ENCODE data around the gene UBXN4. TPM values are rescaled to one million over a fixed set of nuclear protein-coding genes. Genes with fewer than 3 reads are reported as not detected.

UBXN4 gene
- total RNA-seq, 1 experiment from 2014 or later, result 83.7 TPM

GRCh38 chr2:135775420-135775819 is 33.8 kb downstream of the UBXN4 start:
- ATAC-seq (no peak), DNase-seq (ENCODE audit: low read depth, low spot score) (no peak)
- peaks cover 52% of the 10 kb centered on the region for H3K36me3 ChIP-seq (ENCODE audit: control insufficient read depth, insufficient read depth, low read length)
- H3K4me1 ChIP-seq (ENCODE audit: control insufficient read depth, insufficient read depth, low read length), result no peaks in the 10 kb centered on the region
- no TSS peak for BruUV-seq (replicated peaks)
- in situ Hi-C loops (cut with HindIII; ENCODE audit: low pct_unique_long_range_greater_than_20kb, low sequenced_read_pairs), result no loop called here
- no peaks in the 10 kb centered on the region for H3K27me3 ChIP-seq (ENCODE audit: control insufficient read depth, insufficient read depth, low read length)
- no peak overlapping the region for H3K27ac ChIP-seq (ENCODE audit: low read length)
- intact Hi-C loops (cut with micrococcal nuclease; ENCODE audit: unreplicated experiment), result no loop called here
- no peak for TF ChIP-seq SIN3A (IDR thresholded peaks at IDR 0.05; ENCODE audit: borderline replicate concordance, insufficient read depth, low read depth, low read length)
- TF ChIP-seq POLR2AphosphoS5 (IDR thresholded peaks at IDR 0.05; ENCODE audit: low read depth, low read length), result no peak
- no peak for TF ChIP-seq TCF7L2 (IDR thresholded peaks at IDR 0.05; ENCODE audit: low read depth, low read length)
- TF ChIP-seq CTCF (IDR thresholded peaks at IDR 0.05), result no peak
- no peak for TF ChIP-seq REST (IDR thresholded peaks at IDR 0.05; ENCODE audit: insufficient read depth in 1 of 2, low read depth in 2 of 2, low read length in 1 of 2)
- ChIA-PET CTCF (no interaction called here), POLR2A (no interaction called here)
- no peaks in the 10 kb centered on the region for H3K9me3 ChIP-seq (ENCODE audit: control insufficient read depth, insufficient read depth, low read depth, low read length)
- no peak overlapping the region for H3K4me3 ChIP-seq (ENCODE audit: low read depth in 2 of 2, low read length in 2 of 2)

GRCh38 chr2:135776367-135776766 is 34.7 kb downstream of the UBXN4 start:
- DNase-seq (ENCODE audit: low read depth, low spot score), result no peak

More at GRCh38 chr2:135776367-135776766, 34.7 kb downstream of the UBXN4 start:
- H3K27me3 ChIP-seq (ENCODE audit: control insufficient read depth, insufficient read depth, low read length), result no peaks in the 10 kb centered on the region
- in situ Hi-C loops (cut with HindIII; ENCODE audit: low pct_unique_long_range_greater_than_20kb, low sequenced_read_pairs) (no loop called here), intact Hi-C loops (cut with micrococcal nuclease; ENCODE audit: unreplicated experiment) (no loop called here)
- no peaks in the 10 kb centered on the region for H3K9me3 ChIP-seq (ENCODE audit: control insufficient read depth, insufficient read depth, low read depth, low read length)
- no peaks in the 10 kb centered on the region for H3K4me1 ChIP-seq (ENCODE audit: control insufficient read depth, insufficient read depth, low read length)
- ChIA-PET CTCF (no interaction called here), POLR2A (no interaction called here)
- H3K4me3 ChIP-seq (ENCODE audit: low read depth in 2 of 2, low read length in 2 of 2), result no peak overlapping the region
- no peak overlapping the region for H3K27ac ChIP-seq (ENCODE audit: low read length)
- BruUV-seq (replicated peaks), result no TSS peak
- no peak for TF ChIP-seq TCF7L2 (IDR thresholded peaks at IDR 0.05; ENCODE audit: low read depth, low read length)
- TF ChIP-seq POLR2AphosphoS5 (IDR thresholded peaks at IDR 0.05; ENCODE audit: low read depth, low read length), result no peak
- no peak for TF ChIP-seq REST (IDR thresholded peaks at IDR 0.05; ENCODE audit: insufficient read depth in 1 of 2, low read depth in 2 of 2, low read length in 1 of 2)
- TF ChIP-seq SIN3A (IDR thresholded peaks at IDR 0.05; ENCODE audit: borderline replicate concordance, insufficient read depth, low read depth, low read length), result no peak
- no peak for TF ChIP-seq CTCF (IDR thresholded peaks at IDR 0.05)
- no peak for ATAC-seq
- H3K36me3 ChIP-seq (ENCODE audit: control insufficient read depth, insufficient read depth, low read length), result peaks cover 52% of the 10 kb centered on the region

All from Panc1 (cell line).